Mucosa of rectum (tissue), 2 donors: ENCODE data around the gene TMCO4.

Experiments used
- H3K27ac ChIP-seq, 2 donors: one replicate each; pipeline ENCODE4 v1.7.0; 2013; ENCODE audit warnings: inconsistent platforms in 2 of 2, low read depth in 2 of 2, low read length in 2 of 2
- H3K27me3 ChIP-seq, 2 donors: one replicate each; pipeline ENCODE4 v1.7.0; 2013; ENCODE audit warnings: low read length in 2 of 2; ENCODE audit not compliant: control insufficient read depth in 2 of 2, insufficient read depth in 2 of 2
- H3K36me3 ChIP-seq, 2 donors: one replicate each; pipeline ENCODE4 v1.7.0; 2013; ENCODE audit warnings: low read length in 2 of 2; ENCODE audit not compliant: control insufficient read depth in 2 of 2, insufficient read depth in 2 of 2
- H3K4me1 ChIP-seq, 2 donors: one replicate each; pipeline ENCODE4 v1.7.0; 2013; ENCODE audit warnings: low read length in 2 of 2, mild to moderate bottlenecking in 1 of 2; ENCODE audit not compliant: control insufficient read depth in 2 of 2, insufficient read depth in 2 of 2
- H3K4me3 ChIP-seq, 2 donors: one replicate each; pipeline ENCODE4 v1.7.0; 2013; ENCODE audit warnings: low read length in 2 of 2
- H3K9ac ChIP-seq, 2 donors: one replicate each; pipeline ENCODE4 v1.7.0; 2013; ENCODE audit warnings: low read length in 2 of 2, low read depth in 1 of 2, mild to moderate bottlenecking in 1 of 2
- H3K9me3 ChIP-seq, 2 donors: one replicate each; pipeline ENCODE4 v1.7.0; 2013; ENCODE audit warnings: low read length in 2 of 2; ENCODE audit not compliant: control insufficient read depth in 2 of 2
- donor health status: healthy.
- donor health status: Normal muscosa, but diverticular disease.

The TMCO4 gene

GRCh38 chr1:19655718-19656080 lies 144.0 kb downstream of the TMCO4 start:
- no peak overlapping the region for H3K27ac ChIP-seq

DNA sequence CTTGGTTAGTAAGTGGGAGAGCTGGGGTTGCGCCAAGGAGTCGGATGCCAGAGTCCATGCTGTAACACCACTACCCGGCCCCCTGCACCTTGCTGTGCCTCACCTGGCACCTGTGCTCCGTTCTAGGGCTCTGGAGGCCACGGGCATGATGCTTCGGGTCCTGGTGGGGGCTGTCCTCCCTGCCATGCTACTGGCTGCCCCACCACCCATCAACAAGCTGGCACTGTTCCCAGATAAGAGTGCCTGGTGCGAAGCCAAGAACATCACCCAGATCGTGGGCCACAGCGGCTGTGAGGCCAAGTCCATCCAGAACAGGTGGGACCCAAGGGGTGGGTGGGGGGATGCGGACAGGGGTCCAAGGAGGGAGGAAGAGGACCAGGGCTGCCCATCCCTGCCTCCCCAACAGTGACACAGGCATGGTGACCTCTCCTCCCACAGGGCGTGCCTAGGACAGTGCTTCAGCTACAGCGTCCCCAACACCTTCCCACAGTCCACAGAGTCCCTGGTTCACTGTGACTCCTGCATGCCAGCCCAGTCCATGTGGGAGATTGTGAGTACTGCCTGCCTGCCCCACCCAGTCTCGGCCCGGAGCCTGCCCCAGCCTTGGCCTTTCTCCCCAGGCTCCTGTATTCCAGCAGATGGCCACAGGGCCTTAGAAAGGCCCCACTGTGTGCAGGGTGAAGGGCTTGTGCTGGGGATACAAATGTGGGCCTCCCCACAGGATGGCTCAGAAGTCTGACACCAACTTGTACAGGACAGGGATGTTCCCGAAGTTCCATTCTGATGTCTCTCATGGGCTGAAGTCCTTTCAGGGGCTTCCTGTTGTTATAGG lies 144.6 kb downstream of the TMCO4 start:
- Histone ChIP-seq H3K9me3 (no peaks in the 10 kb centered on the region), H3K27ac (no peak overlapping the region), H3K36me3 (peaks cover 23 to 29% of the 10 kb centered on the region in 2 donors), H3K9ac (no peak overlapping the region), H3K4me1 (peaks cover 18 to 30% of the 10 kb centered on the region in 2 donors), H3K27me3 (no peaks in the 10 kb centered on the region), H3K4me3 (no peak overlapping the region)

More at GRCh38 chr1:19655718-19656080, 144.0 kb downstream of the TMCO4 start:
- H3K4me3 ChIP-seq: no peak overlapping the region
- H3K9ac ChIP-seq: no peak overlapping the region
- peaks cover 12 to 24% of the 10 kb centered on the region in 2 donors for H3K4me1 ChIP-seq
- H3K9me3 ChIP-seq: no peaks in the 10 kb centered on the region
- no peaks in the 10 kb centered on the region for H3K27me3 ChIP-seq
- H3K36me3 ChIP-seq: peaks cover 23 to 29% of the 10 kb centered on the region in 2 donors

DNA sequence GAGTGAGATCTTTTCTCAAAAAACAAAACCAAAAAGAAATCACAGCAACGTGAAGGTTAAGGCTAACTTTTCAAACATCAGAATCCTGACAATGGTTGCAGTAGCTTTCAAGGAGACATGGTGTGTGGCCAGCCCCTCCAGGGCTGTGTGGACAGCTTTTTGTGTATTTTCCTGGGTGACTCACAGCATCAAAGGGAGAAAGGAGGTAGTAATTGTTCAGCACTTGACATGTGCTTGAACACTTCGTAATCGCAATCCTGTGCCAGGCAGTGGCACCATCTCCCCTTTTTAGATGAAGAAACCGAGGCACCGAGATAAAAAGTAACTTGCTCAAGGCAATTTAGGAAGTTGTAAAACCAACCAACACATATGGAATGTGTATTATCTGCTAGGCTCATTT lies 145.3 kb downstream of the TMCO4 start:
- Histone ChIP-seq H3K4me1 (peaks cover 20 to 30% of the 10 kb centered on the region in 2 donors), H3K9me3 (no peaks in the 10 kb centered on the region), H3K27me3 (no peaks in the 10 kb centered on the region), H3K4me3 (no peak overlapping the region), H3K27ac (no peak overlapping the region), H3K9ac (no peak overlapping the region), H3K36me3 (peaks cover 23 to 29% of the 10 kb centered on the region in 2 donors)

GRCh38 chr1:19651141-19651737 lies 148.5 kb downstream of the TMCO4 start:
- Histone ChIP-seq H3K36me3 (peaks cover 16 to 23% of the 10 kb centered on the region in 2 donors), H3K9me3 (no peaks in the 10 kb centered on the region)

GRCh38 chr1:19650416-19651140 lies 149.1 kb downstream of the TMCO4 start:
- Histone ChIP-seq H3K36me3 (peaks cover 11 to 17% of the 10 kb centered on the region in 2 donors), H3K27ac (peak overlapping the region; percentile 42 to 70), H3K9me3 (no peaks in the 10 kb centered on the region), H3K9ac (peak overlapping the region; percentile 47 to 60), H3K4me1 (peaks cover 51 to 62% of the 10 kb centered on the region in 2 donors), H3K4me3 (no peak overlapping the region), H3K27me3 (no peaks in the 10 kb centered on the region)

More at GRCh38 chr1:19651141-19651737, 148.5 kb downstream of the TMCO4 start:
- peaks cover 45 to 56% of the 10 kb centered on the region in 2 donors for H3K4me1 ChIP-seq
- no peak overlapping the region for H3K9ac ChIP-seq
- H3K27me3 ChIP-seq: no peaks in the 10 kb centered on the region
- no peak overlapping the region for H3K4me3 ChIP-seq
- peak overlapping the region; percentile 42 to 70 for H3K27ac ChIP-seq

- H3K27me3 ChIP-seq: no peaks in the 10 kb centered on the region
- H3K4me1 ChIP-seq: peaks cover 47 to 55% of the 10 kb centered on the region in 2 donors
- H3K27ac ChIP-seq: peak overlapping the region; percentile 97 to 98
- peak overlapping the region; percentile 52 to 100 for H3K9ac ChIP-seq
- H3K36me3 ChIP-seq: peaks cover 2 to 4% of the 10 kb centered on the region in 2 donors
- H3K4me3 ChIP-seq: peak overlapping the region; percentile 20 to 53
- no peaks in the 10 kb centered on the region for H3K9me3 ChIP-seq
Measured at GRCh38 chr1:19648689-19649088, 151.0 kb downstream of the TMCO4 start.

GRCh38 chr1:19648239-19648638 lies 151.5 kb downstream of the TMCO4 start:
- Histone ChIP-seq H3K4me1 (peaks cover 48 to 56% of the 10 kb centered on the region in 2 donors), H3K27ac (peak overlapping the region; percentile 97 to 98), H3K27me3 (no peaks in the 10 kb centered on the region), H3K9ac (peak overlapping the region; percentile 63 to 100), H3K9me3 (no peaks in the 10 kb centered on the region), H3K36me3 (peaks cover under 1 to 2% of the 10 kb centered on the region in 2 donors), H3K4me3 (peak overlapping the region; percentile 53 to 87)

- no peaks in the 10 kb centered on the region for H3K27me3 ChIP-seq
- H3K4me1 ChIP-seq: peaks cover 53 to 62% of the 10 kb centered on the region in 2 donors
- peaks cover 0 to 2% of the 10 kb centered on the region in 2 donors for H3K36me3 ChIP-seq
- H3K9ac ChIP-seq: peak overlapping the region; percentile 65 to 100
- H3K27ac ChIP-seq: peak overlapping the region; percentile 97 to 98
- H3K9me3 ChIP-seq: no peaks in the 10 kb centered on the region
- peak overlapping the region; percentile 87 to 98 for H3K4me3 ChIP-seq
Measured at GRCh38 chr1:19647643-19648042, 152.1 kb downstream of the TMCO4 start.

DNA sequence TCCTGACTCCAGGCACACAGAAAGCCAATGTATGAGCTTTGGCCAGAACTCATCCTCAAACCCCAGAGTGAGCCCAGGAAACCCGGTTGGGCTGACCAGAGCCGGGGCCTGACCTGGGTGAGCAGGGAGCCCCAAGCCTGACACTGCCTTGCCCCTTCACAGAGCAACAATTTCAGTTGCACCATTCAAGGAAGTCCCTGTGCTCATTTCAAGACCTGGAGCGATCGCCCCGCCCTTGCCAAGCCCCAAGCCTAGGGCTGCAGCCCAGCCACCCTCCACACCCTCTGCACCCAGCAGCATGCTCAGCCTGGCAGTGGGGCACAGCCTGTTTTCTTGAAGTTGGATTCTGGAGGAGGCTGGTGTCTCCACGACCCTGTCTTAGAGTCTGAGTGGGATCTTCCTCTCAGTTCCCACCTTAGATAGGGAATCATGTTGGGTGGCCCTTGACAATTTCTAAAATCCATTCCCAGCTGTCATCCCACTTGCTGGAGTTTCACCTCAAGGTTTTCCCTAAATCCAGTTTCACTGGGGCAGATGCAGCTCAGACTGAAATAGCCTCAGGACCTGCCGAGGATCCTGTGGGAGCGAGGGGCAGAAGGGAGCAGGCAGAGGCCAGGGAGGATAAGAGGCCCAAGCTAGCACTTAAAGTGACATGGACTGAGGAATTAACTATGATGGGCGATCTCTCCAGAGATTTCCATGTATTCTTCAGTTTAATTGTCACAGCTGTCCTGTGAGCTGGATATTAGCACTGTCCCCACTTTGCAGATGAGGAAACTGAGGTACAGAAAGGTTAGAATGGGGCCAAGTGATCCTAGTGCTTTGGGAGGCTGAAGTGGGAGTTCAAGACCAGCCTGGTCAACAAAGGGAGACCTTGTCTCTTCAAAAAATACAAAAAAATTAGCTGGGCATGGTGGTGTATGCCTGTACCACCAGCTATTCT lies 153.1 kb downstream of the TMCO4 start:
- Histone ChIP-seq H3K27me3 (no peaks in the 10 kb centered on the region), H3K9me3 (no peaks in the 10 kb centered on the region), H3K4me1 (peaks cover 53 to 61% of the 10 kb centered on the region in 2 donors), H3K27ac (peak overlapping the region; percentile 97 to 98), H3K4me3 (peak overlapping the region; percentile 87 to 98), H3K36me3 (peaks cover 0 to 2% of the 10 kb centered on the region in 2 donors), H3K9ac (peak overlapping the region; percentile 99 to 100)
